Omental fat pad (tissue), 4 donors: ENCODE measurements around the gene EPHA8. TPM values are rescaled to one million over a fixed set of nuclear protein-coding genes. Genes with fewer than 3 reads are reported as not detected.

Experiments used
- ATAC-seq: fragments of 150-250 bp; one replicate; pipeline ENCODE4 v1.9.1; 2016; ENCODE audit warnings: mild to moderate bottlenecking, moderate library complexity; ENCODE audit not compliant: low FRiP score
- DNase-seq: peaks from one replicate; pipeline ENCODE4 v3.0.0-alpha.2; 2019; ENCODE audit warnings: low spot score
- total RNA-seq, 4 donors: library from RNA; depleted of rRNA; stranded (reverse); fragments of >200 nt; gene quantifications; one replicate each; pipeline ENCODE4 v1.1.0, GENCODE V29; 2016
- TF ChIP-seq, protein P1 (sequence below), 3 donors: fragments of 450-650 bp; IDR thresholded peaks; one replicate each; pipeline ENCODE4 v1.5.1; 2016 to 2017; ENCODE audit warnings: antibody characterized with exemption in 3 of 3, mild to moderate bottlenecking in 3 of 3, moderate library complexity in 2 of 3

EPHA8 gene
- total RNA-seq, 4 donors from 2014 or later, result not detected

- DNase-seq, result no peak
- ATAC-seq, result no peak
- TF ChIP-seq, protein P1, sequence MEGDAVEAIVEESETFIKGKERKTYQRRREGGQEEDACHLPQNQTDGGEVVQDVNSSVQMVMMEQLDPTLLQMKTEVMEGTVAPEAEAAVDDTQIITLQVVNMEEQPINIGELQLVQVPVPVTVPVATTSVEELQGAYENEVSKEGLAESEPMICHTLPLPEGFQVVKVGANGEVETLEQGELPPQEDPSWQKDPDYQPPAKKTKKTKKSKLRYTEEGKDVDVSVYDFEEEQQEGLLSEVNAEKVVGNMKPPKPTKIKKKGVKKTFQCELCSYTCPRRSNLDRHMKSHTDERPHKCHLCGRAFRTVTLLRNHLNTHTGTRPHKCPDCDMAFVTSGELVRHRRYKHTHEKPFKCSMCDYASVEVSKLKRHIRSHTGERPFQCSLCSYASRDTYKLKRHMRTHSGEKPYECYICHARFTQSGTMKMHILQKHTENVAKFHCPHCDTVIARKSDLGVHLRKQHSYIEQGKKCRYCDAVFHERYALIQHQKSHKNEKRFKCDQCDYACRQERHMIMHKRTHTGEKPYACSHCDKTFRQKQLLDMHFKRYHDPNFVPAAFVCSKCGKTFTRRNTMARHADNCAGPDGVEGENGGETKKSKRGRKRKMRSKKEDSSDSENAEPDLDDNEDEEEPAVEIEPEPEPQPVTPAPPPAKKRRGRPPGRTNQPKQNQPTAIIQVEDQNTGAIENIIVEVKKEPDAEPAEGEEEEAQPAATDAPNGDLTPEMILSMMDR (IDR thresholded peaks at IDR 0.05), result no peak
Observed at GRCh38 chr1:22552021-22552420, 11.3 kb upstream of the EPHA8 start.

GRCh38 chr1:22553104-22553880 lies 10.0 kb upstream of the EPHA8 start:
- TF ChIP-seq, protein P1 (IDR thresholded peaks at IDR 0.05), result no peak
- DNase-seq (no peak), ATAC-seq (no peak)

DNA sequence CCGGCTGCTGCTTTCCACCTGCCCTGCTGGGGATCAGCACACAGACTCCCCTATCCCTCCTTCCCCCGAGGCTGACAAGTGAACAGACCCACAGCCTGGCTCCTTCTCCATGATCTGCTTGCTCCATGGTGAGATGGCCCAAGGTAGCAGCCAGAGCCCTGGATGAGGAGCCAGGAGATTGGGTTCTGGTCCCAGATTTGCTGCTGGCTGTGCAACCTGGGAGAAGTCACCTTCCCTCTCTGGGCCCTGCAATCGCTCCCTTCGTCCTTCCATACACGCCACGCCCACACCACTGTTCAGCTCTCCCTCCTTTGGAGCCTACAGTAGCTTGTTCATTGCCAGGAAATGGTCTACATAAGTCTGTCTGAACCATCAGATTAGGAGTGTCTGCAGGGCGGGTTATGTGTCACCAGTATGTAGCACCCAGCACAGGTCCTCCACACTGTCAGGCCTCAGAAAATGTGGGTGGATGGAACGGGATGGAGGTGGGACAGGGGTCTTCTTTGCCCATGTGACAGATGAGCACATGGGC lies 9.2 kb upstream of the EPHA8 start:
- DNase-seq (no peak), ATAC-seq (no peak)
- TF ChIP-seq, protein P1 (IDR thresholded peaks at IDR 0.05), result no peak

- no peak for DNase-seq
- no peak for ATAC-seq
- TF ChIP-seq, protein P1 (IDR thresholded peaks at IDR 0.05), result no peak
Observed at GRCh38 chr1:22555371-22555656, 8.0 kb upstream of the EPHA8 start.

DNA sequence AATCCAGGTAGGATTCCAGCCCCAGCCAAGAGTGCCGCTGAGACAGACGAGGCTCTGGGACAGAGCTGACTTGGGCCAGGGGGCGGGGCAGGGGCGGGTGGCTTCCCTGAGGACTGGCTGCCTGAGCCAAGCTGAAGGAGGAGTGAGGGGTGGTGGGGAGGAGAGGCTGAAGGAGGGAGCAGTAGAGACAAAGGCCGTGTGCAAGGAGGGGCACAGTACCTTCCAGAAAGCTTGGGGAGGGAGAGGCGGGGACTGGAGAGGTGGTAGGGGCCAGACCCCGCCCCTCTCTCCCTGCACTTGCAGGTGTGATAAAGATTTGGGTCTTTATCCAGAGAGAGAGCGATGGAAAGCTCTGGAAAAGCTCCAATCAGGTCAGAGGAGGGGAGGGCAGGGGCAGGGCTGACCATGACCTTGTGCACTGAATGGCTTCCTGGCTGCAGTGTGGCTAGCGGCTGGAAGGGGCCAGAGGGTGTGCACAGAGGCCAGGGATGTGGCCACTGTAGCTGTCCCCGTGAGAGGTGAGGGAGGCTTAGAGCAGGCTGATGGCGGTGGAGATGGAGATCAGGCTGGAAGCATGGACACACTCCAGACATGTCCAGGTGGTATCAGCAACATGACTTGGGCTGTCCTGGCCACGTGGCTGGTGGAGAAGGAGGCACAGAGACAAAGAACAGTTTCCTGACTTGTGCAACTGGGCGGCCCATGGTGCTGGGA lies 6.7 kb upstream of the EPHA8 start:
- DNase-seq (no peak), ATAC-seq (no peak)
- TF ChIP-seq, protein P1 (IDR thresholded peaks at IDR 0.05), result no peak

GRCh38 chr1:22557341-22557950 lies 5.8 kb upstream of the EPHA8 start:
- DNase-seq, result no peak
- TF ChIP-seq, protein P1 (IDR thresholded peaks at IDR 0.05), result no peak
- no peak for ATAC-seq
